GM12874 (cell line): Measurements from ENCODE around the gene RFPL1.

Experiments
- CTCF ChIP-seq: IDR thresholded peaks from 2 replicates; pipeline ENCODE4 v1.5.1; 2011; ENCODE audit warnings: low read depth, mild to moderate bottlenecking, control low read depth, low read length, moderate library complexity; ENCODE audit not compliant: insufficient read depth

RFPL1 gene

GRCh38 chr22:29481265-29482000 lies 43.0 kb downstream of the RFPL1 start:
- TF ChIP-seq CTCF: no peak

- no peak for TF ChIP-seq CTCF
Measured at GRCh38 chr22:29482253-29482652, 43.9 kb downstream of the RFPL1 start.

- no peak for TF ChIP-seq CTCF
Measured at GRCh38 chr22:29482726-29483125, 44.3 kb downstream of the RFPL1 start.

GRCh38 chr22:29483254-29483653 lies 44.9 kb downstream of the RFPL1 start:
- no peak for TF ChIP-seq CTCF

GRCh38 chr22:29484642-29485041 lies 46.3 kb downstream of the RFPL1 start:
- TF ChIP-seq CTCF: no peak

- no peak for TF ChIP-seq CTCF
Measured at GRCh38 chr22:29485448-29485847, 47.1 kb downstream of the RFPL1 start.

GRCh38 chr22:29487426-29487986 lies 49.1 kb downstream of the RFPL1 start:
- TF ChIP-seq CTCF: no peak
